HCT116 (cell line): ENCODE measurements around the gene ERN1. TPM values are rescaled to one million over a fixed set of nuclear protein-coding genes. Genes with fewer than 3 reads are reported as not detected.

Experiments
- ATAC-seq: fragments of 200-7000 bp; cut with Tn5 transposase; 2 replicates; pipeline ENCODE4 v1.9.1; 2020; ENCODE audit warnings: mild to moderate bottlenecking, moderate library complexity
- BruUV-seq: library from RNA; stranded (reverse); fragments of 400-500 nt; replicated peaks from 2 replicates; lab custom pipeline; 2021; lab: Mats Ljungman, UMichigan
- CTCF ChIA-PET: fragments of 300-600 bp; sonication (Branson Sonifier 250); formaldehyde crosslinking; loops from one replicate; lab custom pipeline; 2021; ENCODE audit warnings: antibody characterized with exemption; lab: Charles Lee
- POLR2A ChIA-PET: fragments of 300-600, 350-600 bp; sonication (Branson Sonifier 250); formaldehyde crosslinking; loops from one replicate; lab custom pipeline; 2021; ENCODE audit warnings: antibody characterized with exemption; lab: Charles Lee
- RAD21 ChIA-PET, 2 experiments: fragments of 300-600 bp; sonication (Branson Sonifier 250); formaldehyde crosslinking; loops; one replicate each; lab custom pipeline; 2023; ENCODE audit warnings: low total read pairs in 2 of 2; ENCODE audit not compliant: uncharacterized antibody in 2 of 2, unreplicated experiment in 2 of 2, low non-redundant PET in 1 of 2; lab: Charles Lee
- DNase-seq: peaks from one replicate; pipeline ENCODE4 v3.0.0-alpha.2; 2010; ENCODE audit warnings: low read depth, low spot score
- H2AFZ ChIP-seq: fragments of 200-600 bp; shearing (Covaris generic), sonication (generic); 2 replicates; pipeline ENCODE4 v1.6.1; 2017; ENCODE audit warnings: low read depth, mixed run types, mixed read lengths, antibody characterized with exemption, low read length; ENCODE audit not compliant: poor library complexity, severe bottlenecking
- H3K27ac ChIP-seq: 2 replicates; pipeline ENCODE4 v1.5.1; 2012; ENCODE audit warnings: low read depth, low read length
- H3K27me3 ChIP-seq: fragments of 200-600 bp; sonication (generic); 2 replicates; pipeline ENCODE4 v1.6.1; 2016; ENCODE audit warnings: mixed run types, low read length, mixed read lengths; ENCODE audit not compliant: insufficient read depth
- H3K36me3 ChIP-seq, 2 experiments: fragments of 200-500 bp in 1 of 2; fragments of 200-600 bp in 1 of 2; sonication (Bioruptor generic) in 1 of 2; sonication (generic) in 1 of 2; 2 replicates each; pipeline versions ENCODE4 v1.5.1 to v1.6.1; 2014 to 2016; ENCODE audit warnings: low read length in 2 of 2, inconsistent platforms in 1 of 2, mixed read lengths in 1 of 2, mixed run types in 1 of 2; ENCODE audit not compliant: insufficient read depth in 2 of 2, control insufficient read depth in 1 of 2
- H3K4me1 ChIP-seq, 2 experiments: fragments of 200-600 bp in 1 of 2; sonication (generic) in 1 of 2; 2 replicates each; pipeline versions ENCODE4 v1.5.1 to v1.6.1; 2012 to 2017; ENCODE audit warnings: low read length in 2 of 2, inconsistent platforms in 1 of 2, mild to moderate bottlenecking in 1 of 2, mixed read lengths in 1 of 2, mixed run types in 1 of 2, moderate library complexity in 1 of 2; ENCODE audit not compliant: insufficient read depth in 2 of 2, control insufficient read depth in 1 of 2
- H3K4me2 ChIP-seq: fragments of 200-600 bp; sonication (generic); 2 replicates; pipeline ENCODE4 v1.6.1; 2017; ENCODE audit warnings: mixed run types, low read length, mixed read lengths
- H3K4me3 ChIP-seq, 2 experiments: fragments of 200-600 bp in 1 of 2; sonication (generic) in 1 of 2; replicated peaks in 1 of 2; 2 replicates each; pipeline ENCODE4 v1.5.1; 2011 to 2016; ENCODE audit warnings: low read length in 2 of 2, control low read depth in 1 of 2, low read depth in 1 of 2, mild to moderate bottlenecking in 1 of 2, mixed read lengths in 1 of 2, mixed run types in 1 of 2
- H3K79me2 ChIP-seq: fragments of 200-600 bp; sonication (generic); 2 replicates; pipeline ENCODE4 v1.6.1; 2017; ENCODE audit warnings: mild to moderate bottlenecking, mixed run types, low read length, moderate library complexity, mixed read lengths; ENCODE audit not compliant: insufficient read depth
- H3K9ac ChIP-seq: fragments of 200-600 bp; sonication (generic); 2 replicates; pipeline ENCODE4 v1.6.1; 2016; ENCODE audit warnings: low read length, mixed read lengths
- H3K9me2 ChIP-seq: fragments of 200-600 bp; sonication (generic), shearing (Covaris generic); 2 replicates; pipeline ENCODE4 v1.6.1; 2017; ENCODE audit warnings: mixed run types, mild to moderate bottlenecking, moderate library complexity; ENCODE audit not compliant: insufficient read depth
- H3K9me3 ChIP-seq, 2 experiments: fragments of 200-500 bp in 1 of 2; fragments of 200-600 bp in 1 of 2; sonication (Bioruptor generic) in 1 of 2; sonication (generic) in 1 of 2; 2 replicates each; pipeline ENCODE4 v1.6.1; 2014 to 2017; ENCODE audit warnings: low read length in 2 of 2, mixed read lengths in 2 of 2, inconsistent platforms in 1 of 2, low read depth in 1 of 2, mild to moderate bottlenecking in 1 of 2, mixed run types in 1 of 2, moderate library complexity in 1 of 2; ENCODE audit not compliant: control insufficient read depth in 1 of 2, insufficient read depth in 1 of 2
- H4K20me1 ChIP-seq: fragments of 200-600 bp; sonication (generic), shearing (Covaris generic); 2 replicates; pipeline ENCODE4 v1.6.1; 2017; ENCODE audit warnings: mixed run types, mild to moderate bottlenecking, moderate library complexity; ENCODE audit not compliant: insufficient read depth
- CBX3 ChIP-seq: IDR thresholded peaks from 2 replicates; pipeline ENCODE4 v1.6.1; 2012; ENCODE audit warnings: low read depth
- CTCF ChIP-seq, 3 experiments: fragments of 200-600 bp in 1 of 3; sonication (generic) in 1 of 3; IDR thresholded peaks in 2 of 3; conservative IDR thresholded peaks in 1 of 3; 2 replicates each; pipeline ENCODE4 v1.5.1; 2012 to 2017; ENCODE audit warnings: low read depth in 2 of 3, low read length in 2 of 3, antibody characterized with exemption in 1 of 3, borderline replicate concordance in 1 of 3, control low read depth in 1 of 3, mild to moderate bottlenecking in 1 of 3, mixed read lengths in 1 of 3, mixed run types in 1 of 3, moderate library complexity in 1 of 3; ENCODE audit not compliant: insufficient read depth in 1 of 3
- EGR1 ChIP-seq: IDR thresholded peaks from 2 replicates; pipeline ENCODE4 v1.6.1; 2012; ENCODE audit warnings: low read depth
- EZH2 ChIP-seq: fragments of 200-600 bp; sonication (generic); IDR thresholded peaks from 2 replicates; pipeline ENCODE4 v1.6.1; 2017; ENCODE audit warnings: antibody characterized with exemption, mixed run types
- EZH2phosphoT487 ChIP-seq: fragments of 200-600 bp; IDR thresholded peaks from 2 replicates; pipeline ENCODE4 v1.6.1; 2018; ENCODE audit warnings: antibody characterized with exemption, borderline replicate concordance
- POLR2A ChIP-seq: IDR thresholded peaks from 2 replicates; pipeline ENCODE4 v1.7.0; 2011; ENCODE audit warnings: borderline replicate concordance; ENCODE audit not compliant: insufficient read depth, insufficient read length; ENCODE audit errors: extremely low read depth
- REST ChIP-seq: IDR thresholded peaks from 2 replicates; pipeline ENCODE4 v1.6.1; 2012; ENCODE audit warnings: low read depth
- SP1 ChIP-seq: IDR thresholded peaks from 2 replicates; pipeline ENCODE4 v1.6.1; 2012; ENCODE audit warnings: low read depth
- TCF7L2 ChIP-seq: IDR thresholded peaks from 2 replicates; pipeline ENCODE4 v1.7.0; 2011; ENCODE audit warnings: borderline replicate concordance, inconsistent platforms; ENCODE audit not compliant: insufficient read depth, insufficient read length; ENCODE audit errors: extremely low read depth
- ZBTB33 ChIP-seq: IDR thresholded peaks from 2 replicates; pipeline ENCODE4 v1.6.1; 2011; ENCODE audit warnings: mild to moderate bottlenecking, low read length, moderate library complexity; ENCODE audit not compliant: insufficient replicate concordance; ENCODE audit errors: extremely low read depth
- ZFX ChIP-seq: fragments of 450-650 bp; IDR thresholded peaks from 2 replicates; pipeline ENCODE4 v1.6.1; 2017
- ZNF274 ChIP-seq: fragments of 200-500 bp; sonication (Bioruptor generic); IDR thresholded peaks from 2 replicates; pipeline ENCODE4 v1.6.1; 2014; ENCODE audit warnings: mild to moderate bottlenecking, low read depth, low read length, inconsistent platforms
- intact Hi-C: fragments of 100-400 bp; cut with micrococcal nuclease; formaldehyde crosslinking; loops from 2 replicates; pipeline ENCODE4 v1.10.0; 2022
- total RNA-seq: library from RNA; stranded (reverse); gene quantifications from one replicate; pipeline ENCODE4 v1.2.1, GENCODE V29; 2021; ENCODE audit not compliant: unreplicated experiment

Gene ERN1
- total RNA-seq, 1 experiment from 2014 or later = 28.2 TPM

DNA sequence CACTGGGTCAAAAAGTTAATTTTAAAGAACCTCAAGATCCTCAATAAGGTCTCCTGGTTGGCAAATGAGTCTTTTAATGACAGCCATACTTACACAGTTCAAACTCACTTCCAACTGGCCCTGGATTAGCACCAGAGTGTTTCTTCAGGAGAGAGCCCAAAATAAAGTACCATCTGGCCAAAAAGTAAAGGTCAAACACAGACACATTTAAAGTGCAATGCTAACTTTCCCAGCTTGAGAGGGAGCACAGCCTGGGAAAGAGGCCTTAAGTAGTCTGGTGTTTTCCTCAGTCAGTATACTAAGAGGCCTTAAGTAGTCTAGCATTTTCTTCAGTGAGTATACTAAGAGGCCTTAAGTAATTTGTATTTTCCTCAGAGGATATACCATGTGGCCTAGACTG is 46.6 kb upstream of the ERN1 start:
- ChIA-PET RAD21 (no interaction called here), CTCF (no interaction called here), POLR2A (no interaction called here)
- H3K9me3 ChIP-seq = no peaks in the 10 kb centered on the region; a peak in 1 of 4 replicates
- H3K27me3 ChIP-seq = no peaks in the 10 kb centered on the region
- TF ChIP-seq ZBTB33 (no peak), TCF7L2 (no peak), CTCF (IDR thresholded peaks at IDR 0.05 in 2 of 3, conservative IDR thresholded peaks at IDR 0.05 in 1 of 3; ENCODE audit: borderline replicate concordance in 1 of 3, insufficient read depth in 1 of 3, low read depth in 2 of 3, low read length in 2 of 3) (no peak), POLR2A (no peak), CBX3 (no peak), ZNF274 (no peak), REST (no peak), EZH2 (no peak), EZH2phosphoT487 (no peak), SP1 (no peak), ZFX (no peak), EGR1 (no peak)
- H3K9ac ChIP-seq = no peak overlapping the region
- no peaks in the 10 kb centered on the region for H4K20me1 ChIP-seq
- H2AFZ ChIP-seq = no peak overlapping the region
- DNase-seq (no peak), ATAC-seq (no peak)
- H3K27ac ChIP-seq = no peak overlapping the region
- H3K79me2 ChIP-seq = no peaks in the 10 kb centered on the region
- peaks cover 0 to 4% of the 10 kb centered on the region in 2 experiments; a peak in 3 of 4 replicates for H3K36me3 ChIP-seq
- H3K4me3 ChIP-seq = no peak overlapping the region
- no peak overlapping the region for H3K4me2 ChIP-seq
- no peaks in the 10 kb centered on the region for H3K9me2 ChIP-seq
- no TSS peak for BruUV-seq
- intact Hi-C loops = no loop called here
- H3K4me1 ChIP-seq = no peaks in the 10 kb centered on the region
